Mammary epithelial cell (primary cell): ENCODE data around the gene LSR.

Experiments
- EZH2 ChIP-seq: IDR thresholded peaks from 2 replicates; pipeline ENCODE4 v1.6.1; 2012; ENCODE audit warnings: low read length, inconsistent platforms, borderline replicate concordance
- TF ChIP-seq, protein P1 (sequence below), 2 donors: IDR thresholded peaks in 1 of 2; conservative IDR thresholded peaks in 1 of 2; 2 replicates each; pipeline ENCODE4 v1.5.1; 2011 to 2012; ENCODE audit warnings: inconsistent platforms in 2 of 2, low read length in 2 of 2, mild to moderate bottlenecking in 2 of 2, control low read depth in 1 of 2, low read depth in 1 of 2; ENCODE audit not compliant: insufficient read depth in 1 of 2; ENCODE audit errors: extremely low read depth in 1 of 2

DNA sequence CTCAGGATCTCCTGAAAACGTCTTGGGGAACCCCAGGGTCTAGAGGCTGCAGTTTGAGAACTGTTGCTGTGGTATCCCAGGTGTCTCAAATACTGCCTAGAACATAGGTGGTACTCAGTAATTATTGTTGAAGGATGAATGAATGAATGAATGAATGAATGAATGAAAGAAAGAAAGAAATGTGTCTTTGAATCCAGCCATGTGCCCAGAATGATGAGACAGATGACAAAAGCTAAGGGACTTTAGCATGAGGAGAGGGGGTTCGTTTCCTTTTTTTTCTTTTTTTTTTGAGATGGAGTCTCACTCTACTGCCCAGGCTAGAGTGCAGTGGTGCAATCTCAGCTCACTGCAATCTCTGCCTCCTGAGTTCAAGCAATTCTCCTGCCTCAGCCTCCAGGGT is 7.8 kb downstream of the LSR start:
- TF ChIP-seq, protein P1, sequence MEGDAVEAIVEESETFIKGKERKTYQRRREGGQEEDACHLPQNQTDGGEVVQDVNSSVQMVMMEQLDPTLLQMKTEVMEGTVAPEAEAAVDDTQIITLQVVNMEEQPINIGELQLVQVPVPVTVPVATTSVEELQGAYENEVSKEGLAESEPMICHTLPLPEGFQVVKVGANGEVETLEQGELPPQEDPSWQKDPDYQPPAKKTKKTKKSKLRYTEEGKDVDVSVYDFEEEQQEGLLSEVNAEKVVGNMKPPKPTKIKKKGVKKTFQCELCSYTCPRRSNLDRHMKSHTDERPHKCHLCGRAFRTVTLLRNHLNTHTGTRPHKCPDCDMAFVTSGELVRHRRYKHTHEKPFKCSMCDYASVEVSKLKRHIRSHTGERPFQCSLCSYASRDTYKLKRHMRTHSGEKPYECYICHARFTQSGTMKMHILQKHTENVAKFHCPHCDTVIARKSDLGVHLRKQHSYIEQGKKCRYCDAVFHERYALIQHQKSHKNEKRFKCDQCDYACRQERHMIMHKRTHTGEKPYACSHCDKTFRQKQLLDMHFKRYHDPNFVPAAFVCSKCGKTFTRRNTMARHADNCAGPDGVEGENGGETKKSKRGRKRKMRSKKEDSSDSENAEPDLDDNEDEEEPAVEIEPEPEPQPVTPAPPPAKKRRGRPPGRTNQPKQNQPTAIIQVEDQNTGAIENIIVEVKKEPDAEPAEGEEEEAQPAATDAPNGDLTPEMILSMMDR (conservative IDR thresholded peaks at IDR 0.05 in 1 of 2, IDR thresholded peaks at IDR 0.05 in 1 of 2; ENCODE audit: extremely low read depth in 1 of 2, insufficient read depth in 1 of 2, low read depth in 1 of 2, low read length in 2 of 2), result no peak
- TF ChIP-seq EZH2, result no peak
